IMR-90 (cell line): ENCODE results near the gene LOXL3. TPM values are rescaled to one million over a fixed set of nuclear protein-coding genes. Genes with fewer than 3 reads are reported as not detected.

ENCODE experiments used
- ATAC-seq: fragments of 200-7000 bp; cut with Tn5 transposase; 2 replicates; pipeline ENCODE4 v1.9.1; 2020; ENCODE audit warnings: low read depth, mild to moderate bottlenecking, moderate library complexity
- BruUV-seq: library from RNA; stranded (reverse); fragments of 400-500 nt; replicated peaks from 2 replicates; lab custom pipeline; 2021; lab: Mats Ljungman, UMichigan
- CTCF ChIA-PET: fragments of 300-600 bp; formaldehyde crosslinking; extraction: SDS; loops from one replicate; lab custom pipeline; 2021; ENCODE audit warnings: antibody characterized with exemption; lab: Yijun Ruan, JAX
- POLR2A ChIA-PET: fragments of 300-600 bp; sonication (Branson Sonifier 250); formaldehyde crosslinking; loops from one replicate; lab custom pipeline; 2022; ENCODE audit warnings: antibody characterized with exemption; ENCODE audit not compliant: unreplicated experiment; lab: Charles Lee
- DNase-seq: peaks from one replicate; pipeline ENCODE4 v3.0.0; 2013
- H2AFZ ChIP-seq: replicated peaks from 2 replicates; pipeline ENCODE3; 2013; ENCODE audit warnings: low read length, mild to moderate bottlenecking; ENCODE audit not compliant: poor library complexity
- H2AK5ac ChIP-seq: 2 replicates; pipeline ENCODE4 v1.6.1; 2013; ENCODE audit warnings: low read depth, low read length, inconsistent platforms
- H2AK9ac ChIP-seq: replicated peaks from 2 replicates; pipeline ENCODE3; 2013; ENCODE audit warnings: mild to moderate bottlenecking, low read depth, low read length, moderate library complexity; ENCODE audit not compliant: poor library complexity
- H2BK120ac ChIP-seq: 2 replicates; pipeline ENCODE4 v1.6.1; 2013; ENCODE audit warnings: low read depth, low read length, inconsistent platforms
- H2BK15ac ChIP-seq: 3 replicates; pipeline ENCODE4 v1.6.1; 2013; ENCODE audit warnings: low read depth, low read length, inconsistent platforms
- H2BK20ac ChIP-seq: 2 replicates; pipeline ENCODE4 v1.6.1; 2013; ENCODE audit warnings: low read depth, mild to moderate bottlenecking, inconsistent platforms, low read length, moderate library complexity
- H2BK5ac ChIP-seq: 2 replicates; pipeline ENCODE4 v1.6.1; 2013; ENCODE audit warnings: mild to moderate bottlenecking, low read depth, low read length, inconsistent platforms; ENCODE audit not compliant: poor library complexity, severe bottlenecking
- H3K14ac ChIP-seq: replicated peaks from 2 replicates; pipeline ENCODE4 v1.6.1; 2013; ENCODE audit warnings: low read depth, low read length, inconsistent platforms
- H3K18ac ChIP-seq: 2 replicates; pipeline ENCODE4 v1.6.1; 2013; ENCODE audit warnings: low read depth, low read length, control low read depth
- H3K23ac ChIP-seq: 2 replicates; pipeline ENCODE4 v1.6.1; 2013; ENCODE audit warnings: low read depth, low read length, inconsistent platforms
- H3K27ac ChIP-seq: 2 replicates; pipeline ENCODE4 v1.5.1; 2013; ENCODE audit warnings: mild to moderate bottlenecking, control low read depth, low read length; ENCODE audit not compliant: insufficient read depth
- H3K27me3 ChIP-seq: 2 replicates; pipeline ENCODE4 v1.6.1; 2013; ENCODE audit warnings: low read length; ENCODE audit not compliant: control insufficient read depth, insufficient read depth
- H3K36me3 ChIP-seq: 2 replicates; pipeline ENCODE4 v1.6.1; 2013; ENCODE audit warnings: low read length, mixed read lengths; ENCODE audit not compliant: control insufficient read depth, insufficient read depth
- H3K4ac ChIP-seq: 2 replicates; pipeline ENCODE4 v1.6.1; 2013; ENCODE audit warnings: low read depth, low read length, inconsistent platforms
- H3K4me1 ChIP-seq: 2 replicates; pipeline ENCODE4 v1.6.1; 2013; ENCODE audit warnings: low read length, mixed read lengths; ENCODE audit not compliant: control insufficient read depth, insufficient read depth
- H3K4me2 ChIP-seq: 2 replicates; pipeline ENCODE4 v1.6.1; 2013; ENCODE audit warnings: low read depth, mild to moderate bottlenecking, control low read depth, low read length, moderate library complexity
- H3K4me3 ChIP-seq: 2 replicates; pipeline ENCODE4 v1.5.1; 2013; ENCODE audit warnings: low read depth, mild to moderate bottlenecking, control low read depth, low read length, moderate library complexity; ENCODE audit not compliant: insufficient read depth
- H3K56ac ChIP-seq: 2 replicates; pipeline ENCODE4 v1.6.1; 2013; ENCODE audit warnings: low read length, inconsistent platforms; ENCODE audit not compliant: insufficient read depth; ENCODE audit errors: extremely low read depth
- H3K79me1 ChIP-seq, 2 experiments: 2 replicates each; pipeline ENCODE4 v1.6.1; 2013; ENCODE audit warnings: low read length in 2 of 2, inconsistent platforms in 1 of 2, low read depth in 1 of 2
- H3K9ac ChIP-seq: 2 replicates; pipeline ENCODE4 v1.6.1; 2013; ENCODE audit warnings: low read depth, low read length, control low read depth
- H3K9me1 ChIP-seq: 2 replicates; pipeline ENCODE4 v1.6.1; 2013; ENCODE audit warnings: low read length, inconsistent platforms; ENCODE audit not compliant: insufficient read depth
- H3K9me3 ChIP-seq: 2 replicates; pipeline ENCODE4 v1.6.1; 2013; ENCODE audit warnings: low read length; ENCODE audit not compliant: control insufficient read depth, insufficient read depth
- H4K20me1 ChIP-seq: 2 replicates; pipeline ENCODE4 v1.6.1; 2013; ENCODE audit warnings: low read length, inconsistent platforms; ENCODE audit not compliant: insufficient read depth
- H4K5ac ChIP-seq: 2 replicates; pipeline ENCODE4 v1.6.1; 2013; ENCODE audit warnings: mild to moderate bottlenecking, low read depth, low read length, control low read depth
- H4K8ac ChIP-seq, 2 experiments: 2 replicates each; pipeline ENCODE4 v1.6.1; 2013; ENCODE audit warnings: low read depth in 2 of 2, low read length in 2 of 2, control low read depth in 1 of 2, inconsistent platforms in 1 of 2
- H4K91ac ChIP-seq: 2 replicates; pipeline ENCODE4 v1.6.1; 2013; ENCODE audit warnings: low read depth, low read length, inconsistent platforms; ENCODE audit not compliant: insufficient read depth
- RCOR1 ChIP-seq: IDR thresholded peaks from 2 replicates; pipeline ENCODE4 v1.6.1; 2012; ENCODE audit warnings: mild to moderate bottlenecking, low read length, improper control_type of control experiment; ENCODE audit not compliant: insufficient replicate concordance
- WGBS, 2 experiments: methylation state at CpG; one replicate each; pipeline versions ENCODE4 v1.1.5 to v1.1.7; 2013; ENCODE audit warnings: missing lambda C conversion rate in 2 of 2; ENCODE audit not compliant: insufficient read length in 1 of 2; ENCODE audit errors: extremely low coverage in 2 of 2; 5-methylcytosine and 5-hydroxymethylcytosine counted together
- dilution Hi-C: fragments of 300-500 bp; cut with HindIII; formaldehyde crosslinking; loops from one replicate; pipeline ENCODE4 v1.14.3; 2018; ENCODE audit warnings: low sequenced_read_pairs; ENCODE audit not compliant: unreplicated experiment
- in situ Hi-C: fragments of 300-500 bp; cut with MboI; formaldehyde crosslinking; loops from 3 replicates; pipeline ENCODE4 v1.14.3; 2019; ENCODE audit warnings: low sequenced_read_pairs, inconsistent platforms, mixed read lengths
- intact Hi-C: fragments of 100-400 bp; cut with micrococcal nuclease; formaldehyde crosslinking; loops from 2 replicates; pipeline ENCODE4 v1.10.0; 2022
- polyA plus RNA-seq, 3 experiments: library from polyadenylated mRNA; depleted of rRNA; stranded (reverse); fragments of >200 nt; gene quantifications; 2 replicates each; pipeline ENCODE4 v1.2.3, GENCODE V29; 2012; ENCODE audit warnings: low replicate concordance in 1 of 3
- total RNA-seq: library from RNA; depleted of rRNA; stranded (reverse); fragments of >200 nt; gene quantifications from 2 replicates; pipeline ENCODE4 v1.2.3, GENCODE V29; 2012
- TF ChIP-seq, protein P1 (sequence below): fragments of 150-350 bp; IDR thresholded peaks from 2 replicates; pipeline ENCODE4 v1.6.1; 2017; ENCODE audit warnings: mild to moderate bottlenecking, antibody characterized with exemption, low read length, low read depth

Gene LOXL3
- total and polyA plus RNA-seq, 2 of the 4 experiments (the other 2 are of a cell fraction), result 17.9 to 23.4 TPM

DNA sequence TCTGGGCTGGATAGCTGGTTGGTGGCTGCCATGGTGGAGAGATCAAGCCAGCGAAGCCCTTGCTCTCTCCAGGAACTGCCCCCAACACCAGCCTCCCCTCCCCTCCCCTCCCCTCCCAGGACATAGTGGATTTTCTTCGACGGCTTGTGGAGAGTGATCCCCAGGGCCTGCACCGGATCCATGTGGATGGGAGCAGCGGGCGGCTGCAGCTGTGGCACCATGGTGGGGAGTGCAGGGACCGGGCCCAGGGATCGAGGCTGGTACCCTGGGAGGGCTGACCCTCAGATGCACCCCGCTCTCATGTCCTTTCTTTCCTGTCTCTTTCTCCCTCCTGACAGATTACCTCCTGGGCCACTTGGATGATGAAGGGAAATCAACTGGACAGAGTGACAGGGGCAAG is 63.8 kb downstream of the LOXL3 start:
- Histone ChIP-seq H2BK20ac (no peak overlapping the region), H3K4me3 (no peak overlapping the region), H4K8ac (no peak overlapping the region), H2BK120ac (no peak overlapping the region), H3K23ac (no peak overlapping the region), H2AK5ac (no peak overlapping the region), H3K4ac (no peak overlapping the region), H3K18ac (no peak overlapping the region), H3K4me2 (no peak overlapping the region), H4K91ac (no peak overlapping the region), H4K5ac (no peak overlapping the region), H3K9me1 (peaks cover 9% of the 10 kb centered on the region; the same call in 1 of the 2 replicates), H3K9ac (no peak overlapping the region), H3K9me3 (no peaks in the 10 kb centered on the region), H3K79me1 (peaks cover 15 to 35% of the 10 kb centered on the region in 2 experiments), H3K27ac (no peak overlapping the region), H2BK15ac (no peak overlapping the region), H3K36me3 (peaks cover 45% of the 10 kb centered on the region), H3K56ac (no peak overlapping the region), H3K14ac (no peak overlapping the region), H2AFZ (no peak overlapping the region), H2AK9ac (no peak overlapping the region), H3K4me1 (peaks cover 5% of the 10 kb centered on the region; the same call in 1 of the 2 replicates), H4K20me1 (no peaks in the 10 kb centered on the region; the same call in 1 of the 2 replicates), H3K27me3 (no peaks in the 10 kb centered on the region), H2BK5ac (no peak overlapping the region)
- ATAC-seq, result no peak
- dilution Hi-C loops (no loop called here), intact Hi-C loops (no loop called here), in situ Hi-C loops (loop anchor here (25.0 kb wide), 1 partner anchor 372 kb away; no protein-coding TSS in a partner anchor)
- WGBS, 2 experiments, result no CpG with 5 or more reads among the region's 9 CpGs
- no peak for TF ChIP-seq RCOR1
- TF ChIP-seq, protein P1, sequence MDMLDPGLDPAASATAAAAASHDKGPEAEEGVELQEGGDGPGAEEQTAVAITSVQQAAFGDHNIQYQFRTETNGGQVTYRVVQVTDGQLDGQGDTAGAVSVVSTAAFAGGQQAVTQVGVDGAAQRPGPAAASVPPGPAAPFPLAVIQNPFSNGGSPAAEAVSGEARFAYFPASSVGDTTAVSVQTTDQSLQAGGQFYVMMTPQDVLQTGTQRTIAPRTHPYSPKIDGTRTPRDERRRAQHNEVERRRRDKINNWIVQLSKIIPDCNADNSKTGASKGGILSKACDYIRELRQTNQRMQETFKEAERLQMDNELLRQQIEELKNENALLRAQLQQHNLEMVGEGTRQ, result no peak
- CTCF ChIA-PET, result no interaction called here
- BruUV-seq, result no TSS peak
- no peak for DNase-seq
- POLR2A ChIA-PET, result no interaction called here
